ENCODE results near the gene STRN3.

Gene STRN3

GRCh38 chr14:30869551-30870155 lies 156.5 kb downstream of the STRN3 start:
- DNase-seq: no peak

GRCh38 chr14:30868736-30869135 lies 157.4 kb downstream of the STRN3 start:
- no peak for DNase-seq

DNA sequence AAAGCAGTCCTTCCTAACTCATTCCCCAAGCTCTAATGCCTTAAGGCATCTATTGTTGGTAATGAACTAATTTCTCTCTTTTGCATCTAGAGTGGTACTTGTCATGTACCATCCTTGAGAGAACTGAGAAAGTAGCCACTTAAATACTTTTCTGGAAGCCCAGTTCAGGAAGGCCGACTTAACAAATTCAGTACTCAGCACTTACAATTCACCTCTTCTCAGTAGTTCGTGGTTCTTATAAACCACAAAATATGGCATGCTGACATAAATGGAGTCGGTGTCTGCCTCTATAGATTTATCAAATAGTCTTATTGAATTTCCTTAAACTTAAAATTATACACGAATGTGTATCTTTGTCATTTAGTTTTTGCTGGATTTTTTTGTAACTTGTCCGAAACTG lies 161.2 kb downstream of the STRN3 start:
- DNase-seq: no peak

GRCh38 chr14:30861200-30861599 lies 165.0 kb downstream of the STRN3 start:
- no peak for DNase-seq

- DNase-seq: no peak
These were observed 170.7 kb downstream of the STRN3 start for GRCh38 chr14:30855345-30856037.

DNA sequence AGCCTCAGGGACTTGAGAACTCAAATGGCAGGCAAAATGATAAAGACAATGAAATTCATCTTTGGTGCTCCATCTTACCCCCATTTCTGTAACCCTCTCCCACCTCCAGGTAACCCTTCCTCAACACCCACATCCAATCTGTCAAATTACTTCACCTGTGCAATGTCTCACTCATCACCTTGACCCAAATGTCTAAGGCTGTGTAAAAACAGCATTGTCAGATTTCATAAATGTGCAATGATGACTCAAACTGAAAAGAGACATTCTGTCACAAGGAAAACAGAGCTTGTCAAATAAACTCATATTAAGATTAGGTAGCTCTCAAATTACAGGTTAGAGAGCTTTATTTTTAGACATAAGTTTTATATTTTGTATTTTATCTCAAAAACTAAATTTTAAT lies 171.7 kb downstream of the STRN3 start:
- DNase-seq: no peak

GRCh38 chr14:30853946-30854345 lies 172.2 kb downstream of the STRN3 start:
- no peak for DNase-seq

- no peak for DNase-seq
These were observed 176.2 kb downstream of the STRN3 start for GRCh38 chr14:30849983-30850382.

DNA sequence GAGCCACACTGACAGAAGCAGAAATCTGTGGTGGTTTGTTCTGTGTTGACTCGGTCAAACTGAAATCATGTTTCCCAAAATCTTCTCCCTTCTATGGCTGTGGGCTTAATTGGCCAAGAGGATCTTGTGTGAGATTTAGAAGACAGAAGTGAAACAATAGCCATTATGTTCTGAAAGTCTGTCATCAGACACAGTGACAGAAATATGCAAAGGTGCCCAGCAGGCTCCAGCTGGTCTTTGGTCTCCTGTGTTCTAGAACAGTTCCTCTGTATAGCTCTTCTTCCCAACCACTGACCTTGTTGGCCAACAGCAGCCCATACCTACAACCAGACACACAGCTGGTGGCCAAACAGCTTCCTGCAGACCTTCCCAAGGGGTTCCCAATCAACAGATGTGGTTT lies 176.8 kb downstream of the STRN3 start:
- DNase-seq: no peak

DNA sequence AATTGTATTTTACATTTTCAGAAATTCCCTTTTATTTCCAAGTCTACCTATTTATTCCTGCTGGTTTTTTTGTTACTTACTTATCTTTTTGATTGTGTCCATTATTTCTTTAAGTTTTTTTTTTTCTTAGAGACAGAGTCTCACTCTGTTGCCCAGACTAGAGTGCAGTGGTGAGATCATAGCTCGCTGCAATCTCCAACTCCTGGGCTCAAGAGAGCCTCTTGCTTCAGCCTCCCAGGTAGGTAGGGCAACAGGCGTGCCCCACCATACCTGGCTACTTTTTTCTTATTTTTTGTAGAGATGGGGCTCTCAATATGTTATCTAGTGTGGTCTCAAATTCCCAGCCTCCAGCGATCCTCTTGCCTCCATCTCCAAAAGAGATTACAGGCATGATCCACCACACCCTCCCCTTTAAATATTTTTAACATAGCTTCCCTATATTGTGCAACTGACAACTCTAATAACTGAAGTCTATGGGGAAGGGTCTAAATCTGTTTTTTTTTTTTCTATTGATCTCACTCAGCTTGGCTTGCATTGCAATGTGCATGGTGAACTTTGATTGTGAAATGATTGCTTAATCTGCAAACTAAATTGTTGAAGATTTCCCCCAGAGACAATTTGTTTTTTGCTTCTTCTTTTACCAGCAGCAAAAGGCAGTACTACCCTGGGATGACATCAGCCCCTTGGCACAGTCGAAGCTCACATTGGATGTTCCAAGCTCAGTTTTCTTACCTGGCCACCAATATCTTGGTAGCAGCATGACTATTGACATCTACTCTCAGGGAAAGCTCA lies 177.5 kb downstream of the STRN3 start:
- DNase-seq: no peak

Measured in NCI-H2081 treated with DMSO at 0.1 percent for 48 hours (cell line).